ENCODE results near the gene RLN2. TPM values are rescaled to one million over a fixed set of nuclear protein-coding genes. Genes with fewer than 3 reads are reported as not detected.
"Not testable (repeated sequence)": the region's sequence is repeated elsewhere in the genome, so short reads cannot be mapped to it uniquely, and the experiment has no call there.

RLN2 gene, protein sequence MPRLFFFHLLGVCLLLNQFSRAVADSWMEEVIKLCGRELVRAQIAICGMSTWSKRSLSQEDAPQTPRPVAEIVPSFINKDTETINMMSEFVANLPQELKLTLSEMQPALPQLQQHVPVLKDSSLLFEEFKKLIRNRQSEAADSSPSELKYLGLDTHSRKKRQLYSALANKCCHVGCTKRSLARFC
- total RNA-seq (2014; rRNA removed; shearing (Covaris generic); ENCODE audit: low replicate concordance): not detected in 2 replicates

DNA sequence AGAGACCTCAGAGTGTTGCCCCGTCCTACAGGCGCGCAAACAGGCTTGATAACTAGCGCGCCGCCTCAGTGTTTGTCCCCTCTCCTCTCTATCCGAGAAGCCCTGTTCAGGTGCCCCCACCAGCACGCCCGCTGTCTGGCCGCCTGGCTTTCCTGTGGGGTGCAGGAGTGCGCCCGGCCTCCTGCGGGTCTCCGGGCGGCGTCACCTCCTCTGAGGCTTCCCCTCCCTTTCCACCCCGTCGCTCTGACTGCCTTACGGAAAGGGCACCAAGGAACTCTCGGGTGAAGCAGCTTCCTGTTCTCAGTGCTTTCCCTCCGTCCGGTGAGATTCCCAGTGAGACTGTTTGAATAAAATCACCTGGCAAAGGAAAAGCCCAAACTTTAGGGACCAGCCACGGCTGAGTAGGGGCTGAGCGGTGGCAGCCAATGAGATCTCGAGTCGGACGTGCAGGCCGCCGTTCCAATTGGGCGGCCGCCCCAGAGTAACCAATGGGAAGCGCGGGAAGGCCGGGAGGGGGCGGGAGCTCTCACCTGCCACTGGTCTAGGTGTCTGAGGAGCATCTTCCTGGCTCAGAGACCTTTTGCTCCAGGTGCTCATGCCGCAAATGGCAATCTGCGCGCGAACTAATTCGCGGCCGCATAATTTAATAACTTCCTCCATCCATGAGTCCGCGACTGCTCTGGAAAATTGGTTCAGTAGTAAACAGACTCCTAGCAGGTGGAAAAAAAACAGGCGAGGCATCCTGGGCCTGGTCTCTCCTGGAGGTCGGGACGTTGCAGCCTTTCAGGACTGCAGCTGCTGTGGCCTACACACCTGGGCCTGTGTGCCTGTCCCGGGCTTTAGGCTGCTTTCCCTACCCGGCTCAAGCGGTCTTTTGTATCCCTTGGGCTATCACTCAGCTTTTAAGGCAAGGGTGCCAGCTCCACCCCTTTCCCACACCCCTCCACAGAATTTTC lies at the start of gene RLN2:
RLN2 (minus strand) TSS at position 877 of the 956 bp plus-strand sequence; CDS start at position 741, 136 bp downstream.
- H3K9me3 ChIP-seq, H3K4me3 ChIP-seq, H3K27me3 ChIP-seq, DNase-seq, H3K36me3 ChIP-seq: not testable (repeated sequence)

DNA sequence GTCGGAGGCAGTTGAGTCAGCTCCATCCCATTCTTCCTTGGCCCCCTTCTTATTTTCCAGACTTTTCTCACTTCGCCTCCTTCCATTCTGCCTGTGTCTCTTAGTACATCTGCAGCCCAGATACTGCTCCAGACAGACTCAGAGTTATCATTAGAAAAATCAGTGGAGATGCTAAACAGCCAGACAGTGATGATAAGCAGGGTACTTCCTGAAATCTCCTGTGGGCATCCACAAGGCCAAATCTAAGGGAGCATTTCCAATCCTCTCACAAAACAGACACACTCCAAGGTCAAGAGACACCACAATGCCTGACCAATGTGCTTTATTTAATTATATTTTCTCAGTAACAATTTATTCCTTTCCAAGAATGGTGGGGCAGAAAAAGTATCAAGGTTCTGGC lies 49.7 kb upstream of the RLN2 start:
- no peaks in the 10 kb centered on the region for H3K27me3 ChIP-seq
- no peaks in the 10 kb centered on the region for H3K9me3 ChIP-seq
- DNase-seq: no peak
- no peak overlapping the region for H3K4me3 ChIP-seq
- no peaks in the 10 kb centered on the region for H3K36me3 ChIP-seq

- Histone ChIP-seq H3K4me3 (no peak overlapping the region), H3K9me3 (no peaks in the 10 kb centered on the region), H3K27me3 (no peaks in the 10 kb centered on the region), H3K36me3 (no peaks in the 10 kb centered on the region)
- no peak for DNase-seq
Measured at GRCh38 chr9:5352637-5353248, 48.2 kb upstream of the RLN2 start.

GRCh38 chr9:5338992-5339981 lies 34.8 kb upstream of the RLN2 start, which contains the start of gene RLN1:
Gene RLN1, minus strand, starts transcription at chr9:5339876. Its CDS starts 130 bp downstream, at chr9:5339746.
- H3K9me3 ChIP-seq, DNase-seq, H3K36me3 ChIP-seq, H3K4me3 ChIP-seq, H3K27me3 ChIP-seq: not testable (repeated sequence)

DNA sequence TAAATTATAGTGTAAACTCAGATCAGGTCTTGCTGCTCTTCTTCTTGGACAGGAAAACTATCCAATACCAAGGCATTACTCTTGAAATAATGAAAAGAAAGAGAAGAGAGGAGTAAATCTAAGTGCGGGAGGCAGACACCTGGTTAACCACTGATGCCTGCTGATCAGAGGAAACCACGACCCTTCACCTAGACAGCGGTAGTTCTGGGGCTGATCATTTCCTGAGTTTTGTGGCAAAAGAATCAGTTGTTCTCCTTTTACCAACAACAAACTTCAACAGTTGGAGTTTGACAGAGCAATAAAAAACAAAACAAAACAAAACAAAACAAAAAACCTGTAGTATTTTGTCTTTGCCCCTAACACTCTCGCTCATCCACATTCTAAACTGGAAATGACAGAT lies 32.2 kb upstream of the RLN2 start:
- no peak overlapping the region for H3K4me3 ChIP-seq
- no peak for DNase-seq
- H3K9me3 ChIP-seq: no peaks in the 10 kb centered on the region

DNA sequence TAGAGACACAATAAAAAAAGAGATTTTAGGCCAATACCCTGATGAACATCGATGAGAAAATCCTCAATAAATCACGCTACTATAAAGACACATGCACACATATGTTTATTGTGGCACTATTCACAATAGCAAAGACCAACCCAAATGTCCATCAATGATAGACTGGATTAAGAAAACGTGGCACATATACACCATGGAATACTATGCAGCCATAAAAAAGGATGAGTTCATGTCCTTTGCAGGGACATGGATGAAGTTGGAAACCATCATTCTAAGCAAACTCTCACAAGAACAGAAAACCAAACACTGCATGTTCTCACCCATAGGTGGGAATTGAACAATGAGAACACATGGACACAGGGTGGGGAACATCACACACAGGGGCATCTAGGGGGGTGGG lies 26.8 kb upstream of the RLN2 start:
- not testable (repeated sequence) for H3K27me3 ChIP-seq, DNase-seq, H3K9me3 ChIP-seq, H3K36me3 ChIP-seq, H3K4me3 ChIP-seq

More for the DNA sequence above, 32.2 kb upstream of the RLN2 start:
- Histone ChIP-seq H3K36me3 (no peaks in the 10 kb centered on the region), H3K27me3 (no peaks in the 10 kb centered on the region)

DNA sequence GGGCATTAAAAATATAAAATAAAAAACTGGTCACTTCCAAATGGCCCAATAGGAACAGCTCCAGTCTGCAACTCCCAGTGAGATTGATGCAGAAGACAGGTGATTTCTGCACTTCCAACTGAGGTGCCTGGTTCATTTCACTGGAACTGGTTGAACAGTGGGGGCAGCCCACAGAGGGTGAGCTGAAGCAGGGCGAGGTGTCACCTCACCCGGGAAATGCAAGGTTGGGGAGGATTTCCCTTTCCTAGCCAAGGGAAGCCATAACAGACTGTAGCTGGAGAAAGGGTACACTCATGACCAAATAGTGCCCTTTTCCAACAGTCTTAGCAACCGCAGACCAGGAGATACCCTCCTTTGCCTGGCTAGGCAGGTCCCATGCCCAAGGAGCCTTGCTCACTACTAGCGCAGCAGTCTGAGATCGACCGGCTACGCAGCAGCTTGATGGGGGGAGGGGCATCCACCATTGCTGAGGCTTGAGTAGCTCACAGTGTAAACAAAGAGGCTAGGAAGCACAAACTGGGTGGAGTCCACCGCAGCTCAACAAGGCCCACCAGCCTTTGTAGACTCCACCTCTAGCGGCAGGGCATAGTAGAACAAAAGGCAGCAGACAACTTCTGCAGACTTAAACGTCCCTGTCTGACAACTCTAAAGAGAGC lies 22.5 kb upstream of the RLN2 start:
- Histone ChIP-seq H3K4me3 (no peak overlapping the region), H3K36me3 (no peaks in the 10 kb centered on the region), H3K9me3 (no peaks in the 10 kb centered on the region), H3K27me3 (no peaks in the 10 kb centered on the region)
- DNase-seq: no peak

GRCh38 chr9:5326187-5326586 lies 21.7 kb upstream of the RLN2 start:
- no peak for DNase-seq
- Histone ChIP-seq H3K36me3 (no peaks in the 10 kb centered on the region), H3K27me3 (no peaks in the 10 kb centered on the region), H3K9me3 (no peaks in the 10 kb centered on the region), H3K4me3 (no peak overlapping the region)

GRCh38 chr9:5321601-5322000 lies 17.1 kb upstream of the RLN2 start:
- H3K36me3 ChIP-seq, H3K27me3 ChIP-seq, DNase-seq, H3K9me3 ChIP-seq, H3K4me3 ChIP-seq: not testable (repeated sequence)

GRCh38 chr9:5321058-5321457 lies 16.5 kb upstream of the RLN2 start:
- no peaks in the 10 kb centered on the region for H3K9me3 ChIP-seq
- DNase-seq: no peak
- H3K4me3 ChIP-seq: no peak overlapping the region

DNA sequence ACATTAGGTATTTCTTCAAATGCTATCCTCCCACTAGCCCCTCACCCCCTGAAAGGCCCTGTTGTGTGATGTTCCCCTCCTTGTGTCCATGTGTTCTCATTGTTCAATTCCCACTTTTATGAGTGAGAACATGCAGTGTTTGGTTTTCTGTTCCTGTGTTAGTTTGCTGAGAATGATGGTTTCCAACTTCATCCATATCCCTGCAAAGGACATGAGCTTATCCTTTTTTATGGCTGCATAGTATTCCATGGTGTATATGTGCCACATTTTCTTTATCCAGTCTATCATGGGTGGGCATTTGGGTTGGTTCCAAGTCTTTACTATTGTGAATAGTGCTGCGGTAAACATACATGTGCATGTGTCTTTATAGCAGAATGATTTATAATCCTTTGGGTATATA lies 11.9 kb upstream of the RLN2 start:
- H3K36me3 ChIP-seq, H3K9me3 ChIP-seq, H3K4me3 ChIP-seq, DNase-seq, H3K27me3 ChIP-seq: not testable (repeated sequence)

More at GRCh38 chr9:5321058-5321457, 16.5 kb upstream of the RLN2 start:
- H3K36me3 ChIP-seq: no peaks in the 10 kb centered on the region
- no peaks in the 10 kb centered on the region for H3K27me3 ChIP-seq

DNA sequence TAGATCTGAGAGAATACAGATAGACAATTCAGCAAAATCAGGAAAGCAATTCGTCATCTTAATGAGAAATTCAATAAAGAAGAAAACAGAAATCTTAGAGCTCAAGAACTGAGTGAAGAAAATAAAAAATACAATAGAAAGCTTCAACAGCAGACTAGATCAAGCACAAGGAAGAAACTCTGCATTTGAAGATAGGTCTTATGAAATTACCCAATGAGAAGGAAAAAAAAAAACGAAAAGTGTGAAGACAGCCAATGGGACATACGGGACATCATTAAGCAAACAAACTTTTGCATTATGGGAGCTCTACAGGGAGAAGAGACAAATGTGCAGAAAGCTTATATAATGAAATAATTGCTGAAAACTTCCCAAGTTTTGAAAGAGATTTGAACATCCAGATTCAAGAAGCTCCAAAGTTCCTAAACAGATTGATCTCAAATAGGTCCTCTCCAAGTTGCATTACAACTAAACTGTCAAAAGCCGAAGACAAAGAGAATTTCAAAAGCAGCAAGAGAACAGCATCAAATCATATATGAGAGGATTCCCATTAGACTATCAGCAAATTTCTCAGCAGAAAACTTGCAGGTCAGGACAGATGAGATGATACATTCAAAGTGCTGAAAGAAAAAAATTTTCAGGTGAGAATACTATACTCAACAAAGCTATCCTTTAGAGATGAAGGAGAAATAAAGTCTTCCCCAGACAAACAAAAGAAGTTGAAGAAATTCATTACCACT lies 10.8 kb upstream of the RLN2 start:
- H3K4me3 ChIP-seq: no peak overlapping the region
- H3K9me3 ChIP-seq: no peaks in the 10 kb centered on the region
- no peak for DNase-seq
- H3K27me3 ChIP-seq: no peaks in the 10 kb centered on the region
- H3K36me3 ChIP-seq: no peaks in the 10 kb centered on the region

GRCh38 chr9:5310851-5311250 lies 6.3 kb upstream of the RLN2 start:
- no peaks in the 10 kb centered on the region for H3K9me3 ChIP-seq
- no peaks in the 10 kb centered on the region for H3K36me3 ChIP-seq
- no peak overlapping the region for H3K4me3 ChIP-seq
- DNase-seq: no peak
- no peaks in the 10 kb centered on the region for H3K27me3 ChIP-seq

- Histone ChIP-seq H3K4me3 (no peak overlapping the region), H3K9me3 (no peaks in the 10 kb centered on the region), H3K36me3 (no peaks in the 10 kb centered on the region), H3K27me3 (no peaks in the 10 kb centered on the region)
- no peak for DNase-seq
Measured at GRCh38 chr9:5305741-5306140, 1.2 kb upstream of the RLN2 start.

DNA sequence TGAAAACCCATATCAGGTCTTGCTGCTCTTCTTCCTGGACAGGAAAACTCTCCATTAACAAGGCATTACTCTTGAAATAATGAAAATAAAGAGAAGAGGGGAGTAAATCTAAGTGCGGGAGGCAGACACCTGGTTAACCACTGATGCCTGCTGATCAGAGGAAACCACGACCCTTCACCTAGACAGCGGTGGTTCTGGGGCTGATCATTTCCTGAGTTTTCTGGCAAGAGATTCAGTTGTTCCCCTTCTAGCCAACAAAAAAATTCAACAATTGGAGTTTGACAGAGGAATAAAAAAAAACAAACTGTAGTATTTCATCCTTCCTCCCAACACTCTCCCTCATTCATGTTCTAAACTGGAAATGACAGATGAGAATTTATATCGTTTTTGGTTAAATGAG lies 3.0 kb downstream of the RLN2 start:
- Histone ChIP-seq H3K36me3 (no peaks in the 10 kb centered on the region), H3K4me3 (no peak overlapping the region), H3K9me3 (no peaks in the 10 kb centered on the region), H3K27me3 (no peaks in the 10 kb centered on the region)
- no peak for DNase-seq

All from MG63 (cell line).